Measurements from ENCODE around the gene CRADD. TPM values are rescaled to one million over a fixed set of nuclear protein-coding genes. Genes with fewer than 3 reads are reported as not detected.

Gene CRADD
- total RNA-seq, 6 experiments from 2014 or later, result 17.2 to 65.3 (median 30.8) TPM

DNA sequence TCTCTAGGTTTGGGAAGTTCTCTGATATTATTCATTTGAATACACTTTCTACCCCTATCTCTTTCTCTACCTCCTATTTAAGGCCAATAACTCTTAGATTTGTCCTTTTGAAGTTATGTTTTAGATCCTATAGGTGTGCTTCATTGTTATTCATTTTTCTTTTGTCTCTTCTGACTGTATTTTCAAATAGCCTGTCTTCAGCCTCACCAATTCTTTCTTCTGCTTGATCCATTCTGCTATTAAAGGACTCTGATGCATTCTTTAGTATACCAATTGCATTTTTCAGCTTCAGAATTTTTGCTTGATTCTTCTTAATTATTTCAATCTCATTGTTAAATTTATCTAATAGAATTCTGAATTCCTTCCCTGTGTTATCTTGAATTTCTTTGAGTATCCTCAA, 199.2 kb downstream of the CRADD start:
- H3K36me3 ChIP-seq, result no peaks in the 10 kb centered on the region
- intact Hi-C loops (cut with DNase I), result no loop called here
- DNase-seq (no peak), ATAC-seq (no peak)
- no peaks in the 10 kb centered on the region for H3K27me3 ChIP-seq
- H3K27ac ChIP-seq, result no peak overlapping the region
- no peak for TF ChIP-seq POLR2A (IDR thresholded peaks at IDR 0.05)
- no peak for TF ChIP-seq CTCF (IDR thresholded peaks at IDR 0.05)
- H3K4me1 ChIP-seq, result no peaks in the 10 kb centered on the region
- no peak overlapping the region for H3K4me3 ChIP-seq
- H3K9me3 ChIP-seq, result no peaks in the 10 kb centered on the region

DNA sequence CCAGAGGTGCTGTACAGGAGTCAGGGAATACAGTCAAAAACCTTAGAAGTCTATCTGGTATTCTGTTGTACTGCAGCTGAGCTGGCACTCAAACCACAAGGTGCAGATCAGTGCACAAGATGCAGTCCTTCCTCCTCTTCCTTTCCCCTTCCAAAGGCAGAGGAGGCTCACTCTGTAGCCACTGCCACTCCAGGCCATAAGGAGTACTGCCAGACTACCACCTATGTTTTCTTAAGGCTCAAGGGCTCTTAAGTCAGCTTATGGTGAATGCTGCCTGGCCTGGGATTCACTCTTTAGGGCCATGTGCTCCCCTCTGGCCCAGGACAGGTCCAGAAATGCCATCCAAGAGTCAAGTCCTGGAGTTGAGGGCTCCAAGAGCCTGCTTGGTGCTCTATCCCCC, 200.3 kb downstream of the CRADD start:
- no peak for DNase-seq
- H3K27ac ChIP-seq, result no peak overlapping the region
- TF ChIP-seq CTCF (IDR thresholded peaks at IDR 0.05) (no peak), POLR2A (IDR thresholded peaks at IDR 0.05) (no peak)
- no peaks in the 10 kb centered on the region for H3K27me3 ChIP-seq
- intact Hi-C loops (cut with DNase I), result no loop called here
- no peak overlapping the region for H3K4me3 ChIP-seq
- H3K36me3 ChIP-seq, result no peaks in the 10 kb centered on the region
- ATAC-seq, result no peak
- no peaks in the 10 kb centered on the region for H3K9me3 ChIP-seq
- no peaks in the 10 kb centered on the region for H3K4me1 ChIP-seq

GRCh38 chr12:93879476-93880421, 202.6 kb downstream of the CRADD start:
- TF ChIP-seq POLR2A (IDR thresholded peaks at IDR 0.05) (no peak), CTCF (IDR thresholded peaks at IDR 0.05) (no peak)
- WGBS (ENCODE audit: insufficient coverage, low coverage, low lambda C conversion rate, missing lambda C conversion rate), result 94% methylated on average over 5 of the region's 6 CpGs
- Histone ChIP-seq H3K36me3 (no peaks in the 10 kb centered on the region), H3K27ac (no peak overlapping the region), H3K27me3 (no peaks in the 10 kb centered on the region), H3K4me1 (no peaks in the 10 kb centered on the region), H3K9me3 (no peaks in the 10 kb centered on the region), H3K4me3 (no peak overlapping the region)
- DNase-seq (no peak), ATAC-seq (no peak)
- intact Hi-C loops (cut with DNase I), result no loop called here

DNA sequence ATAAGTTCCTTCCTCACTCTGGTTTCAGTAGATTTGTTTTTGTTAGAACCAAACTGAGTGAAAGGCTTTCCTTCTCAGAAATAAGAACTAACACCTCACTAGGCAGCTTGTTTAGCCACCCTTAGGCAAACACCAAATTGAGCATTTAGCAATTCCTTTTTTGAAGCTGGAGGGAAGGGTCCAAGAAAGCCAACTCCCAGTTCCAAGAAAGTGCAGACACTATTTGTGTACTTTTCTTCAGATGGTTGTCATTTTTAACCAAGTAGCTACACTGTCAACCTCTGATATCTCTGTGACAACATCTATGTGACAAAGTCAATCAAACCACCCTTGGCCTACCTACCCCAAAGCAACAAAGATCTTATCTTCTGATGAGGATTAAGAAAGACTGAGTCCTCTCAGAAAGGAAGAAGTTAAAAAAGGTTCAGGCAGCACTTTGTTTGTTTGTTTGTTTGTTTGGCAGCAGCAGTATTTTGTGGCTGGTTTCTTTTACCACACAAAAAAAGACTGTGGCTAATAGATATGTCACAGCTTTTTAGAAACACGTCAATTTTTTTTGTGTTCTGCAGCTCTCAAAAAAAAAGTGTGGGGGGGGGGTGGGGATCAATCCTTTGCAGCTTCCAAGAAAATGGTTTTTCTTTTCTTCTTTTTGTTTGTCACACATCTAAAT, 203.8 kb downstream of the CRADD start:
- Histone ChIP-seq H3K36me3 (no peaks in the 10 kb centered on the region), H3K9me3 (no peaks in the 10 kb centered on the region), H3K4me1 (no peaks in the 10 kb centered on the region), H3K27ac (no peak overlapping the region), H3K4me3 (no peak overlapping the region), H3K27me3 (no peaks in the 10 kb centered on the region)
- 73% methylated on average over 1 of the region's 1 CpG for WGBS (ENCODE audit: insufficient coverage, low coverage, low lambda C conversion rate, missing lambda C conversion rate)
- TF ChIP-seq POLR2A (IDR thresholded peaks at IDR 0.05), result no peak
- no peak for TF ChIP-seq CTCF (IDR thresholded peaks at IDR 0.05)
- intact Hi-C loops (cut with DNase I), result no loop called here
- DNase-seq, result no peak
- ATAC-seq, result no peak
